ENCODE measurements around the gene PLXNB1. TPM values are rescaled to one million over a fixed set of nuclear protein-coding genes. Genes with fewer than 3 reads are reported as not detected.

PLXNB1 gene
- total and polyA plus RNA-seq, 2 experiments from 2014 or later: 49.0 to 144 TPM

DNA sequence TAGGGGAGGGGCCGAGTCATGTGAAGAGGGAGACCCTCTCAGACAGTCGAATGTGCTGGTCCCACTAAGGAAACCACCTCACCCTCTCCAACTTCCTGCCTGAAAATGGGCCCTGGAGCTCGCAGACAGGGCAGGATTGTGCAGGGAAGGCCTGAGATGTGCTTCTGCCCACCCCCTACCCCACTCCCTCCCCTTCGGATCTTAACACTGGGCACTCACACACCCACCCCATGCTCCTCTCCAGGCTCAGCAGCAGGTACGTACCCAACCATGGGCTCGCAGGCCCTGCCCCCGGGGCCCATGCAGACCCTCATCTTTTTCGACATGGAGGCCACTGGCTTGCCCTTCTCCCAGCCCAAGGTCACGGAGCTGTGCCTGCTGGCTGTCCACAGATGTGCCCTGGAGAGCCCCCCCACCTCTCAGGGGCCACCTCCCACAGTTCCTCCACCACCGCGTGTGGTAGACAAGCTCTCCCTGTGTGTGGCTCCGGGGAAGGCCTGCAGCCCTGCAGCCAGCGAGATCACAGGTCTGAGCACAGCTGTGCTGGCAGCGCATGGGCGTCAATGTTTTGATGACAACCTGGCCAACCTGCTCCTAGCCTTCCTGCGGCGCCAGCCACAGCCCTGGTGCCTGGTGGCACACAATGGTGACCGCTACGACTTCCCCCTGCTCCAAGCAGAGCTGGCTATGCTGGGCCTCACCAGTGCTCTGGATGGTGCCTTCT is 36.7 kb upstream of the PLXNB1 start:
- TF ChIP-seq EZH2 (IDR thresholded peaks at IDR 0.05; ENCODE audit: low read depth, unreplicated experiment): no peak
- TF ChIP-seq, protein P1, sequence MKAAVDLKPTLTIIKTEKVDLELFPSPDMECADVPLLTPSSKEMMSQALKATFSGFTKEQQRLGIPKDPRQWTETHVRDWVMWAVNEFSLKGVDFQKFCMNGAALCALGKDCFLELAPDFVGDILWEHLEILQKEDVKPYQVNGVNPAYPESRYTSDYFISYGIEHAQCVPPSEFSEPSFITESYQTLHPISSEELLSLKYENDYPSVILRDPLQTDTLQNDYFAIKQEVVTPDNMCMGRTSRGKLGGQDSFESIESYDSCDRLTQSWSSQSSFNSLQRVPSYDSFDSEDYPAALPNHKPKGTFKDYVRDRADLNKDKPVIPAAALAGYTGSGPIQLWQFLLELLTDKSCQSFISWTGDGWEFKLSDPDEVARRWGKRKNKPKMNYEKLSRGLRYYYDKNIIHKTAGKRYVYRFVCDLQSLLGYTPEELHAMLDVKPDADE (IDR thresholded peaks at IDR 0.05): no peak
- TF ChIP-seq STAT1 (IDR thresholded peaks at IDR 0.05; ENCODE audit: unreplicated experiment): no peak
- no peak; the same call in 1 of the 2 replicates for TF ChIP-seq POLR2AphosphoS5 (IDR thresholded peaks at IDR 0.05; ENCODE audit: low read depth)
- no peak for TF ChIP-seq JUNB (IDR thresholded peaks at IDR 0.05; ENCODE audit: unreplicated experiment)
- TF ChIP-seq, protein P2, sequence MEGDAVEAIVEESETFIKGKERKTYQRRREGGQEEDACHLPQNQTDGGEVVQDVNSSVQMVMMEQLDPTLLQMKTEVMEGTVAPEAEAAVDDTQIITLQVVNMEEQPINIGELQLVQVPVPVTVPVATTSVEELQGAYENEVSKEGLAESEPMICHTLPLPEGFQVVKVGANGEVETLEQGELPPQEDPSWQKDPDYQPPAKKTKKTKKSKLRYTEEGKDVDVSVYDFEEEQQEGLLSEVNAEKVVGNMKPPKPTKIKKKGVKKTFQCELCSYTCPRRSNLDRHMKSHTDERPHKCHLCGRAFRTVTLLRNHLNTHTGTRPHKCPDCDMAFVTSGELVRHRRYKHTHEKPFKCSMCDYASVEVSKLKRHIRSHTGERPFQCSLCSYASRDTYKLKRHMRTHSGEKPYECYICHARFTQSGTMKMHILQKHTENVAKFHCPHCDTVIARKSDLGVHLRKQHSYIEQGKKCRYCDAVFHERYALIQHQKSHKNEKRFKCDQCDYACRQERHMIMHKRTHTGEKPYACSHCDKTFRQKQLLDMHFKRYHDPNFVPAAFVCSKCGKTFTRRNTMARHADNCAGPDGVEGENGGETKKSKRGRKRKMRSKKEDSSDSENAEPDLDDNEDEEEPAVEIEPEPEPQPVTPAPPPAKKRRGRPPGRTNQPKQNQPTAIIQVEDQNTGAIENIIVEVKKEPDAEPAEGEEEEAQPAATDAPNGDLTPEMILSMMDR (conservative IDR thresholded peaks at IDR 0.05; ENCODE audit: low read depth in 2 of 2): no peak
- TF ChIP-seq, protein P3, sequence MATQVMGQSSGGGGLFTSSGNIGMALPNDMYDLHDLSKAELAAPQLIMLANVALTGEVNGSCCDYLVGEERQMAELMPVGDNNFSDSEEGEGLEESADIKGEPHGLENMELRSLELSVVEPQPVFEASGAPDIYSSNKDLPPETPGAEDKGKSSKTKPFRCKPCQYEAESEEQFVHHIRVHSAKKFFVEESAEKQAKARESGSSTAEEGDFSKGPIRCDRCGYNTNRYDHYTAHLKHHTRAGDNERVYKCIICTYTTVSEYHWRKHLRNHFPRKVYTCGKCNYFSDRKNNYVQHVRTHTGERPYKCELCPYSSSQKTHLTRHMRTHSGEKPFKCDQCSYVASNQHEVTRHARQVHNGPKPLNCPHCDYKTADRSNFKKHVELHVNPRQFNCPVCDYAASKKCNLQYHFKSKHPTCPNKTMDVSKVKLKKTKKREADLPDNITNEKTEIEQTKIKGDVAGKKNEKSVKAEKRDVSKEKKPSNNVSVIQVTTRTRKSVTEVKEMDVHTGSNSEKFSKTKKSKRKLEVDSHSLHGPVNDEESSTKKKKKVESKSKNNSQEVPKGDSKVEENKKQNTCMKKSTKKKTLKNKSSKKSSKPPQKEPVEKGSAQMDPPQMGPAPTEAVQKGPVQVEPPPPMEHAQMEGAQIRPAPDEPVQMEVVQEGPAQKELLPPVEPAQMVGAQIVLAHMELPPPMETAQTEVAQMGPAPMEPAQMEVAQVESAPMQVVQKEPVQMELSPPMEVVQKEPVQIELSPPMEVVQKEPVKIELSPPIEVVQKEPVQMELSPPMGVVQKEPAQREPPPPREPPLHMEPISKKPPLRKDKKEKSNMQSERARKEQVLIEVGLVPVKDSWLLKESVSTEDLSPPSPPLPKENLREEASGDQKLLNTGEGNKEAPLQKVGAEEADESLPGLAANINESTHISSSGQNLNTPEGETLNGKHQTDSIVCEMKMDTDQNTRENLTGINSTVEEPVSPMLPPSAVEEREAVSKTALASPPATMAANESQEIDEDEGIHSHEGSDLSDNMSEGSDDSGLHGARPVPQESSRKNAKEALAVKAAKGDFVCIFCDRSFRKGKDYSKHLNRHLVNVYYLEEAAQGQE (IDR thresholded peaks at IDR 0.05; ENCODE audit: unreplicated experiment): no peak
- no peak for TF ChIP-seq EZH2phosphoT487 (IDR thresholded peaks at IDR 0.05; ENCODE audit: unreplicated experiment)
- TF ChIP-seq, protein P4, sequence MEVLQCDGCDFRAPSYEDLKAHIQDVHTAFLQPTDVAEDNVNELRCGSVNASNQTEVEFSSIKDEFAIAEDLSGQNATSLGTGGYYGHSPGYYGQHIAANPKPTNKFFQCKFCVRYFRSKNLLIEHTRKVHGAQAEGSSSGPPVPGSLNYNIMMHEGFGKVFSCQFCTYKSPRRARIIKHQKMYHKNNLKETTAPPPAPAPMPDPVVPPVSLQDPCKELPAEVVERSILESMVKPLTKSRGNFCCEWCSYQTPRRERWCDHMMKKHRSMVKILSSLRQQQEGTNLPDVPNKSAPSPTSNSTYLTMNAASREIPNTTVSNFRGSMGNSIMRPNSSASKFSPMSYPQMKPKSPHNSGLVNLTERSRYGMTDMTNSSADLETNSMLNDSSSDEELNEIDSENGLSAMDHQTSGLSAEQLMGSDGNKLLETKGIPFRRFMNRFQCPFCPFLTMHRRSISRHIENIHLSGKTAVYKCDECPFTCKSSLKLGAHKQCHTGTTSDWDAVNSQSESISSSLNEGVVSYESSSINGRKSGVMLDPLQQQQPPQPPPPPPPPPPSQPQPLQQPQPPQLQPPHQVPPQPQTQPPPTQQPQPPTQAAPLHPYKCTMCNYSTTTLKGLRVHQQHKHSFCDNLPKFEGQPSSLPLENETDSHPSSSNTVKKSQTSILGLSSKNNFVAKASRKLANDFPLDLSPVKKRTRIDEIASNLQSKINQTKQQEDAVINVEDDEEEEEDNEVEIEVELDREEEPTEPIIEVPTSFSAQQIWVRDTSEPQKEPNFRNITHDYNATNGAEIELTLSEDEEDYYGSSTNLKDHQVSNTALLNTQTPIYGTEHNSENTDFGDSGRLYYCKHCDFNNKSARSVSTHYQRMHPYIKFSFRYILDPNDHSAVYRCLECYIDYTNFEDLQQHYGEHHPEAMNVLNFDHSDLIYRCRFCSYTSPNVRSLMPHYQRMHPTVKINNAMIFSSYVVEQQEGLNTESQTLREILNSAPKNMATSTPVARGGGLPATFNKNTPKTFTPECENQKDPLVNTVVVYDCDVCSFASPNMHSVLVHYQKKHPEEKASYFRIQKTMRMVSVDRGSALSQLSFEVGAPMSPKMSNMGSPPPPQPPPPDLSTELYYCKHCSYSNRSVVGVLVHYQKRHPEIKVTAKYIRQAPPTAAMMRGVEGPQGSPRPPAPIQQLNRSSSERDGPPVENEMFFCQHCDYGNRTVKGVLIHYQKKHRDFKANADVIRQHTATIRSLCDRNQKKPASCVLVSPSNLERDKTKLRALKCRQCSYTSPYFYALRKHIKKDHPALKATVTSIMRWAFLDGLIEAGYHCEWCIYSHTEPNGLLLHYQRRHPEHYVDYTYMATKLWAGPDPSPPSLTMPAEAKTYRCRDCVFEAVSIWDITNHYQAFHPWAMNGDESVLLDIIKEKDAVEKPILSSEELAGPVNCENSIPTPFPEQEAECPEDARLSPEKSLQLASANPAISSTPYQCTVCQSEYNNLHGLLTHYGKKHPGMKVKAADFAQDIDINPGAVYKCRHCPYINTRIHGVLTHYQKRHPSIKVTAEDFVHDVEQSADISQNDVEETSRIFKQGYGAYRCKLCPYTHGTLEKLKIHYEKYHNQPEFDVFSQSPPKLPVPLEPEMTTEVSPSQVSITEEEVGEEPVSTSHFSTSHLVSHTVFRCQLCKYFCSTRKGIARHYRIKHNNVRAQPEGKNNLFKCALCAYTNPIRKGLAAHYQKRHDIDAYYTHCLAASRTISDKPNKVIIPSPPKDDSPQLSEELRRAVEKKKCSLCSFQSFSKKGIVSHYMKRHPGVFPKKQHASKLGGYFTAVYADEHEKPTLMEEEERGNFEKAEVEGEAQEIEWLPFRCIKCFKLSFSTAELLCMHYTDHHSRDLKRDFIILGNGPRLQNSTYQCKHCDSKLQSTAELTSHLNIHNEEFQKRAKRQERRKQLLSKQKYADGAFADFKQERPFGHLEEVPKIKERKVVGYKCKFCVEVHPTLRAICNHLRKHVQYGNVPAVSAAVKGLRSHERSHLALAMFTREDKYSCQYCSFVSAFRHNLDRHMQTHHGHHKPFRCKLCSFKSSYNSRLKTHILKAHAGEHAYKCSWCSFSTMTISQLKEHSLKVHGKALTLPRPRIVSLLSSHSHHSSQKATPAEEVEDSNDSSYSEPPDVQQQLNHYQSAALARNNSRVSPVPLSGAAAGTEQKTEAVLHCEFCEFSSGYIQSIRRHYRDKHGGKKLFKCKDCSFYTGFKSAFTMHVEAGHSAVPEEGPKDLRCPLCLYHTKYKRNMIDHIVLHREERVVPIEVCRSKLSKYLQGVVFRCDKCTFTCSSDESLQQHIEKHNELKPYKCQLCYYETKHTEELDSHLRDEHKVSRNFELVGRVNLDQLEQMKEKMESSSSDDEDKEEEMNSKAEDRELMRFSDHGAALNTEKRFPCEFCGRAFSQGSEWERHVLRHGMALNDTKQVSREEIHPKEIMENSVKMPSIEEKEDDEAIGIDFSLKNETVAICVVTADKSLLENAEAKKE (CRISPR knock-in tag; IDR thresholded peaks at IDR 0.05): no peak
- TF ChIP-seq ZNF114 (CRISPR knock-in tag; IDR thresholded peaks at IDR 0.05): no peak
- TF ChIP-seq CREB1 (CRISPR knock-in tag; IDR thresholded peaks at IDR 0.05; ENCODE audit: low read depth): no peak
- TF ChIP-seq ZNF331 (CRISPR knock-in tag; IDR thresholded peaks at IDR 0.05; ENCODE audit: low read depth): no peak
- Mint-ChIP-seq H3K4me3 (peak overlapping the region; percentile 36; the same call in 1 of the 3 replicates), H3K4me1 (peaks cover 28% of the 10 kb centered on the region), H3K9me3 (no peaks in the 10 kb centered on the region), H3K36me3 (ENCODE audit: low read depth) (peaks cover 38% of the 10 kb centered on the region), H3K27me3 (ENCODE audit: insufficient read depth, low read depth, poor library complexity) (peaks cover 12% of the 10 kb centered on the region), H3K27ac (peak overlapping the region; percentile 99)
- Histone ChIP-seq H3F3A (replicated peaks; ENCODE audit: low read depth) (peaks cover 8% of the 10 kb centered on the region; the same call in 1 of the 2 replicates), H3K27me3 (ENCODE audit: insufficient read depth) (no peaks in the 10 kb centered on the region), H2AFZ (no peak overlapping the region), H3K79me2 (replicated peaks; ENCODE audit: insufficient read depth) (peaks cover 13% of the 10 kb centered on the region), H4K20me1 (replicated peaks; ENCODE audit: insufficient read depth) (no peaks in the 10 kb centered on the region), H3K4me2 (no peak overlapping the region; the same call in 1 of the 2 replicates), H3K27ac (ENCODE audit: low read depth) (peak overlapping the region; percentile 96), H3K36me3 (ENCODE audit: insufficient read depth) (peaks cover 9% of the 10 kb centered on the region; the same call in 1 of the 2 replicates), H3K4me3 (no peak overlapping the region), H3K4me1 (ENCODE audit: insufficient read depth) (peaks cover 2% of the 10 kb centered on the region; the same call in 1 of the 2 replicates), H3K9me2 (ENCODE audit: insufficient read depth) (no peaks in the 10 kb centered on the region)
- ATAC-seq: peak; percentile 2; the same call in 2 of the 3 replicates
- no peak for DNase-seq (ENCODE audit: low spot score)

Measured in GM23338 (cell line).